Caco-2 (cell line): ENCODE results near the gene BLVRB. TPM values are rescaled to one million over a fixed set of nuclear protein-coding genes. Genes with fewer than 3 reads are reported as not detected.

ENCODE experiments used
- BruUV-seq: library from RNA; stranded (reverse); fragments of 400-500 nt; replicated peaks from 2 replicates; lab custom pipeline; 2021; lab: Mats Ljungman, UMichigan
- CTCF ChIA-PET: fragments of 300-600 bp; sonication (Branson Sonifier 250); formaldehyde crosslinking; loops from one replicate; lab custom pipeline; 2022; ENCODE audit warnings: antibody characterized with exemption; lab: Charles Lee
- POLR2A ChIA-PET: fragments of 300-600 bp; sonication (Branson Sonifier 250); formaldehyde crosslinking; loops from one replicate; lab custom pipeline; 2022; ENCODE audit warnings: antibody characterized with exemption; lab: Charles Lee
- DNase-seq, 2 experiments: peaks; one replicate each; pipeline versions ENCODE4 v3.0.0 to v3.0.0-alpha.2; 2020 to 2022
- H3K27me3 ChIP-seq: replicated peaks from 2 replicates; pipeline ENCODE4 v1.6.0; 2011; ENCODE audit warnings: low read length; ENCODE audit not compliant: control insufficient read depth, insufficient read depth
- H3K36me3 ChIP-seq: 2 replicates; pipeline ENCODE4 v1.5.1; 2011; ENCODE audit warnings: low read length; ENCODE audit not compliant: control insufficient read depth, insufficient read depth
- H3K4me1 ChIP-seq: fragments of 250-450 bp; sonication (Bioruptor Pico); 2 replicates; pipeline ENCODE4 v1.5.1; 2020; ENCODE audit warnings: mild to moderate bottlenecking
- H3K4me3 ChIP-seq: 2 replicates; pipeline ENCODE4 v1.5.1; 2011; ENCODE audit warnings: low read depth, mild to moderate bottlenecking, control low read depth, low read length
- H3K9me3 ChIP-seq: fragments of 250-450 bp; sonication (Bioruptor Pico); 2 replicates; pipeline ENCODE4 v1.5.1; 2020; ENCODE audit warnings: mild to moderate bottlenecking, moderate library complexity
- H3K27ac Mint-ChIP-seq: one replicate; pipeline ENCODE4 v1.8.0; 2022; ENCODE audit warnings: mixed read lengths; ENCODE audit not compliant: unreplicated experiment
- H3K27me3 Mint-ChIP-seq: one replicate; pipeline ENCODE4 v1.8.0; 2022; ENCODE audit warnings: mixed read lengths; ENCODE audit not compliant: insufficient read depth, unreplicated experiment
- H3K36me3 Mint-ChIP-seq: one replicate; pipeline ENCODE4 v1.8.0; 2022; ENCODE audit warnings: mild to moderate bottlenecking, mixed read lengths; ENCODE audit not compliant: insufficient read depth, unreplicated experiment
- H3K4me1 Mint-ChIP-seq: one replicate; pipeline ENCODE4 v1.8.0; 2022; ENCODE audit warnings: low read depth, mixed read lengths; ENCODE audit not compliant: unreplicated experiment
- H3K4me3 Mint-ChIP-seq: one replicate; pipeline ENCODE4 v1.8.0; 2022; ENCODE audit warnings: mild to moderate bottlenecking, moderate library complexity, mixed read lengths; ENCODE audit not compliant: unreplicated experiment
- H3K9me3 Mint-ChIP-seq: one replicate; pipeline ENCODE4 v1.8.0; 2022; ENCODE audit warnings: mixed read lengths; ENCODE audit not compliant: unreplicated experiment
- intact Hi-C: fragments of 100-400 bp; cut with micrococcal nuclease; formaldehyde crosslinking; loops from one replicate; pipeline ENCODE4 v1.10.0; 2022; ENCODE audit not compliant: unreplicated experiment
- total RNA-seq: library from RNA; stranded (reverse); gene quantifications from 2 replicates; pipeline ENCODE4 v1.2.3, GENCODE V29; 2022
- TF ChIP-seq, protein P1 (sequence below), 2 experiments: fragments of 200-600 bp in 1 of 2; IDR thresholded peaks; 1 replicate in 1 of 2; 2 replicates in 1 of 2; pipeline versions ENCODE4 v1.5.1 to v1.8.0; 2011 to 2022; ENCODE audit warnings: antibody characterized with exemption in 1 of 2, control low read depth in 1 of 2, inconsistent platforms in 1 of 2, low read depth in 1 of 2, low read length in 1 of 2, mild to moderate bottlenecking in 1 of 2, moderate library complexity in 1 of 2; ENCODE audit not compliant: insufficient read depth in 1 of 2, severe bottlenecking in 1 of 2, unreplicated experiment in 1 of 2

The BLVRB gene
- total RNA-seq, 1 experiment from 2014 or later, result 101 TPM

DNA sequence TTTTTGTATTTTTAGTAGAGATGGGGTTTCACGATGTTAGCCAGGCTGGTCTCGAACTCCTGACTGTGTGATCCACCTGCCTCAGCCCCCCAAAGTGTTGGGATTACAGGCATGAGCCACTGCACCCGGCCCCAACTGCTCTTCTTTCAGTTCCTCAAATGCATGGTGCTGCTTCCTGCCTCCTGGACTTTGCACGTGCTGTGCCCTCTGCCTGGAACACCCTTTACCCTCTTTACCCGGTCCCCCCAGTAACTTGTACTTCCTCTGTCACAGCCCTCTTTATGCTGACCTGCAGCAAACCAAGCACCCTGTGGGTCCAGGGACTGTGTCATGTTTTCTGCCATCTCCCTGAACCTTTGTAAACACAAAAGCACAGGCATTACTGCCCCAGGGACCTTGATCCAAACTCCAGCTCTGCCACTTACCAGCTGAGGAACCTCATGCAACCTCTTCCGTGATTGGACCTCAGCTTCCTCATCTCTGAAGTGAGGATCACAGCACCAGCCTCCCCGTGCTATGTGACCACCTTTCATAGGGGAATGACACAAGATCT is 3.8 kb downstream of the BLVRB start:
- no TSS peak for BruUV-seq

DNA sequence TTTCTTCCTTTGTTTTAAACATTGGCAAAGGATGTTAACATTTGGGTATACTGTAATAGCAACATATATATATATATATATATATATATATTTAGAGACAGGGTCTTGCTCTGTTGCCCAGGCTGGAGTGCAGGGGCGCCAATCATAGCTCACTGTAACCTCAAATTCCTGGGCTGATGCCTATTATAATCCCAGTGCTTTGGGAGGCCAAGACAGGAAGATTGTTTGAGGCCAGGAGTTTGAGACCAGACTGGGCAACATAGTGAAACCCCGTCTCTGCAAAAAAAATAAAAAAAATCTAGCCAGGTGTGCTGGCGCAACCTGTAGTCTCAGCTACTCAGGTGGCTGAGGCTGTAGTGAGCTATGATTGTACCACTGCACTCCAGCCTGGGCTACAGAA is 5.4 kb downstream of the BLVRB start:
- BruUV-seq, result no TSS peak
- CTCF ChIA-PET, result no interaction called here
- H3K9me3 ChIP-seq, result no peaks in the 10 kb centered on the region
- POLR2A ChIA-PET, result no interaction called here
- TF ChIP-seq, protein P1, sequence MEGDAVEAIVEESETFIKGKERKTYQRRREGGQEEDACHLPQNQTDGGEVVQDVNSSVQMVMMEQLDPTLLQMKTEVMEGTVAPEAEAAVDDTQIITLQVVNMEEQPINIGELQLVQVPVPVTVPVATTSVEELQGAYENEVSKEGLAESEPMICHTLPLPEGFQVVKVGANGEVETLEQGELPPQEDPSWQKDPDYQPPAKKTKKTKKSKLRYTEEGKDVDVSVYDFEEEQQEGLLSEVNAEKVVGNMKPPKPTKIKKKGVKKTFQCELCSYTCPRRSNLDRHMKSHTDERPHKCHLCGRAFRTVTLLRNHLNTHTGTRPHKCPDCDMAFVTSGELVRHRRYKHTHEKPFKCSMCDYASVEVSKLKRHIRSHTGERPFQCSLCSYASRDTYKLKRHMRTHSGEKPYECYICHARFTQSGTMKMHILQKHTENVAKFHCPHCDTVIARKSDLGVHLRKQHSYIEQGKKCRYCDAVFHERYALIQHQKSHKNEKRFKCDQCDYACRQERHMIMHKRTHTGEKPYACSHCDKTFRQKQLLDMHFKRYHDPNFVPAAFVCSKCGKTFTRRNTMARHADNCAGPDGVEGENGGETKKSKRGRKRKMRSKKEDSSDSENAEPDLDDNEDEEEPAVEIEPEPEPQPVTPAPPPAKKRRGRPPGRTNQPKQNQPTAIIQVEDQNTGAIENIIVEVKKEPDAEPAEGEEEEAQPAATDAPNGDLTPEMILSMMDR (IDR thresholded peaks at IDR 0.05; ENCODE audit: insufficient read depth in 1 of 2, low read depth in 1 of 2, low read length in 1 of 2, severe bottlenecking in 1 of 2, unreplicated experiment in 1 of 2), result no peak
- Mint-ChIP-seq H3K36me3 (peaks cover 17% of the 10 kb centered on the region), H3K27me3 (no peaks in the 10 kb centered on the region), H3K27ac (no peak overlapping the region), H3K4me1 (peaks cover 11% of the 10 kb centered on the region), H3K4me3 (no peak overlapping the region), H3K9me3 (no peaks in the 10 kb centered on the region)
- H3K4me1 ChIP-seq, result peaks cover 14% of the 10 kb centered on the region
- H3K4me3 ChIP-seq, result no peak overlapping the region
- DNase-seq, result no peak
- H3K36me3 ChIP-seq, result no peaks in the 10 kb centered on the region; the same call in 1 of the 2 replicates
- intact Hi-C loops, result no loop called here
- no peaks in the 10 kb centered on the region for H3K27me3 ChIP-seq

More for the DNA sequence above, 3.8 kb downstream of the BLVRB start:
- POLR2A ChIA-PET, result no interaction called here
- Mint-ChIP-seq H3K27me3 (peaks cover 4% of the 10 kb centered on the region), H3K36me3 (peaks cover 27% of the 10 kb centered on the region), H3K4me1 (peaks cover 20% of the 10 kb centered on the region), H3K9me3 (no peaks in the 10 kb centered on the region), H3K27ac (peak overlapping the region; percentile 10), H3K4me3 (no peak overlapping the region)
- Histone ChIP-seq H3K9me3 (no peaks in the 10 kb centered on the region), H3K27me3 (no peaks in the 10 kb centered on the region), H3K36me3 (no peaks in the 10 kb centered on the region), H3K4me1 (peaks cover 20% of the 10 kb centered on the region), H3K4me3 (no peak overlapping the region)
- TF ChIP-seq, protein P1 (IDR thresholded peaks at IDR 0.05; ENCODE audit: insufficient read depth in 1 of 2, low read depth in 1 of 2, low read length in 1 of 2, severe bottlenecking in 1 of 2, unreplicated experiment in 1 of 2), result no peak
- CTCF ChIA-PET, result no interaction called here
- no peak for DNase-seq
- intact Hi-C loops, result no loop called here

DNA sequence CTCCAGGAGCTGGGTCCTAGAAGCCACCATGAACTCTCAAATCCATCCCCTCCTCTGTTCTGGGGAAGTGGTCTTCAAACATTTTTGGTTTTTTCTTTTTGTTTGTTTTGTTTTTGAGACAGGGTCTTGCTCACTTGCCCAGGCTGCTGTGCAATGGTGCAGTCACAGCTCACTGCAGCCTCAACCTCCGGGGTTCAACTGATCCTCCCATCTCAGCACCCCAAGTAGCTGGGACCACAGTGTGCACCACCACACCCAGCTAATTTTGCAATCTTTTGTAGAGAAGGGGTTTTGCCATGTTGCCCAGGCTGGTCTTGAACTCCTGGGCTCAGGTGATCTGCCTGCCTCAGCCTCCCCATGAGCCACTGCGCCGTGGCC is 7.0 kb downstream of the BLVRB start:
- intact Hi-C loops, result no loop called here
- H3K9me3 Mint-ChIP-seq, result no peaks in the 10 kb centered on the region
- no peaks in the 10 kb centered on the region; the same call in 1 of the 2 replicates for H3K36me3 ChIP-seq
- peaks cover 15% of the 10 kb centered on the region for H3K36me3 Mint-ChIP-seq
- no peaks in the 10 kb centered on the region for H3K4me1 Mint-ChIP-seq
- ChIA-PET CTCF (interaction anchor here (0.6 kb wide), 1 partner anchor 93 kb away, joined by 5 read pairs; no protein-coding TSS in a partner anchor), POLR2A (no interaction called here)
- no peak overlapping the region for H3K4me3 ChIP-seq
- DNase-seq, result no peak
- H3K4me1 ChIP-seq, result peaks cover 6% of the 10 kb centered on the region
- H3K9me3 ChIP-seq, result no peaks in the 10 kb centered on the region
- no peaks in the 10 kb centered on the region for H3K27me3 ChIP-seq
- TF ChIP-seq, protein P1 (IDR thresholded peaks at IDR 0.05; ENCODE audit: insufficient read depth in 1 of 2, low read depth in 1 of 2, low read length in 1 of 2, severe bottlenecking in 1 of 2, unreplicated experiment in 1 of 2), result no peak
- H3K27ac Mint-ChIP-seq, result no peak overlapping the region
- no TSS peak for BruUV-seq
- no peaks in the 10 kb centered on the region for H3K27me3 Mint-ChIP-seq
- H3K4me3 Mint-ChIP-seq, result no peak overlapping the region
